Fibroblast of pulmonary artery (primary cell): Measurements from ENCODE around the gene HOXA9.

Experiments
- DNase-seq: peaks from one replicate; pipeline ENCODE4 v3.0.0-alpha.2; 2010; ENCODE audit warnings: low read depth
- H3K4me3 ChIP-seq: replicated peaks from 2 replicates; pipeline ENCODE4 v1.5.1; 2011; ENCODE audit warnings: low read depth, mild to moderate bottlenecking, control low read depth, low read length, moderate library complexity
- CTCF ChIP-seq: IDR thresholded peaks from 2 replicates; pipeline ENCODE4 v1.5.1; 2011; ENCODE audit warnings: mild to moderate bottlenecking, control low read depth, low read length, inconsistent platforms; ENCODE audit errors: missing control alignments

The HOXA9 gene

GRCh38 chr7:27199849-27200760 is 34.8 kb upstream of the HOXA9 start, which contains the start of gene HOXA13:
Gene HOXA13, minus strand, starts transcription at chr7:27200091. Its CDS starts 14 bp downstream, at chr7:27200077.
- no peak for DNase-seq
- TF ChIP-seq CTCF: no peak
- H3K4me3 ChIP-seq: no peak within 1 kb of the TSS

GRCh38 chr7:27198871-27199801 is 33.8 kb upstream of the HOXA9 start:
- no peak for DNase-seq
- no peak overlapping the region for H3K4me3 ChIP-seq
- no peak for TF ChIP-seq CTCF

GRCh38 chr7:27198138-27198841 is 33.0 kb upstream of the HOXA9 start:
- DNase-seq: no peak
- no peak for TF ChIP-seq CTCF

GRCh38 chr7:27197137-27198042 is 32.1 kb upstream of the HOXA9 start:
- DNase-seq: no peak
- no peak overlapping the region for H3K4me3 ChIP-seq
- TF ChIP-seq CTCF: no peak

More at GRCh38 chr7:27198138-27198841, 33.0 kb upstream of the HOXA9 start:
- H3K4me3 ChIP-seq: no peak overlapping the region

GRCh38 chr7:27196287-27196767 is 31.0 kb upstream of the HOXA9 start:
- no peak overlapping the region for H3K4me3 ChIP-seq
- peak; percentile 81 for TF ChIP-seq CTCF
- peak; percentile 84 for DNase-seq
